Spleen (tissue), 7 donors: Measurements from ENCODE around the gene ZNF470.

Source experiments
- POLR2A ChIP-seq, 3 donors: fragments of 450-650 bp; IDR thresholded peaks; one replicate each; pipeline ENCODE4 v1.5.1; 2017; ENCODE audit warnings: antibody characterized with exemption in 3 of 3, mild to moderate bottlenecking in 1 of 3
- POLR2AphosphoS5 ChIP-seq, 3 donors: sonication (generic); formaldehyde crosslinking; IDR thresholded peaks; one replicate each; pipeline ENCODE4 v1.5.1; 2017; ENCODE audit warnings: antibody characterized with exemption in 3 of 3
- TF ChIP-seq, protein P1 (sequence below), 11 experiments: fragments of 200-600 bp in 7 of 11; fragments of 450-650 bp in 4 of 11; sonication (generic) in 4 of 11; IDR thresholded peaks in 8 of 11; conservative IDR thresholded peaks in 3 of 11; 1 replicate in 7 of 11; 2 replicates in 4 of 11; pipeline versions ENCODE4 v1.4.0 to v1.8.0; 2016 to 2021; ENCODE audit warnings: antibody characterized with exemption in 11 of 11, inconsistent platforms in 4 of 11, mild to moderate bottlenecking in 1 of 11
- donor health status: DM: no; HTN: no; CAD: no; lungs with moderate emphysema.
- donor health status: DM: no; HTN: no; CAD: no.
- donor health status: DM: no; HTN: no; CAD: no.

DNA sequence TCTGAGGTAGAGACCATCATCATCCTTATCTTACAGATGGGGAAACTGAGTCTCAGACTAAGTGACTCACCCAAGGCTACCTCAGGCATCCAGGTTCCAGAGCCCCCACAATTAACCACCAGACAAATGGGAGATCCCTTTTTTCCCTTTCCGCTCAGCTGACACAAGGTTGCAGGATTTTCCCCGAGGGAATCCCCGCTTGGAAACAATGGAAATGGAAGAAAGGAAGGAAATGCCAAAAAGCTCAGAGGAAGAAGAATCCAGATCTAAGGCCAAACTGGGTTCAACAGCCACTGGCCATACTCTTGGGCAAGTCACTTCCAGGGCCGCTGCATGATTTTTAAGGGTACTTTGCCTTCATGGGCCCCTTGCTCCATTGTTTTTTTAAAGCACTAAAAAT, 29.4 kb downstream of the ZNF470 start:
- TF ChIP-seq, protein P1, sequence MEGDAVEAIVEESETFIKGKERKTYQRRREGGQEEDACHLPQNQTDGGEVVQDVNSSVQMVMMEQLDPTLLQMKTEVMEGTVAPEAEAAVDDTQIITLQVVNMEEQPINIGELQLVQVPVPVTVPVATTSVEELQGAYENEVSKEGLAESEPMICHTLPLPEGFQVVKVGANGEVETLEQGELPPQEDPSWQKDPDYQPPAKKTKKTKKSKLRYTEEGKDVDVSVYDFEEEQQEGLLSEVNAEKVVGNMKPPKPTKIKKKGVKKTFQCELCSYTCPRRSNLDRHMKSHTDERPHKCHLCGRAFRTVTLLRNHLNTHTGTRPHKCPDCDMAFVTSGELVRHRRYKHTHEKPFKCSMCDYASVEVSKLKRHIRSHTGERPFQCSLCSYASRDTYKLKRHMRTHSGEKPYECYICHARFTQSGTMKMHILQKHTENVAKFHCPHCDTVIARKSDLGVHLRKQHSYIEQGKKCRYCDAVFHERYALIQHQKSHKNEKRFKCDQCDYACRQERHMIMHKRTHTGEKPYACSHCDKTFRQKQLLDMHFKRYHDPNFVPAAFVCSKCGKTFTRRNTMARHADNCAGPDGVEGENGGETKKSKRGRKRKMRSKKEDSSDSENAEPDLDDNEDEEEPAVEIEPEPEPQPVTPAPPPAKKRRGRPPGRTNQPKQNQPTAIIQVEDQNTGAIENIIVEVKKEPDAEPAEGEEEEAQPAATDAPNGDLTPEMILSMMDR (IDR thresholded peaks at IDR 0.05 in 8 of 11, conservative IDR thresholded peaks at IDR 0.05 in 3 of 11) = no peak
- TF ChIP-seq POLR2AphosphoS5 (IDR thresholded peaks at IDR 0.05) = no peak
- TF ChIP-seq POLR2A (IDR thresholded peaks at IDR 0.05) = no peak
